ENCODE results near the gene RPS16. TPM values are rescaled to one million over a fixed set of nuclear protein-coding genes. Genes with fewer than 3 reads are reported as not detected.

RPS16 gene
- total and polyA plus RNA-seq, 2 donors (not counting 1 experiment from before 2014, with no cell fraction given), result 3,910 to 6,448 TPM

- CTCF ChIA-PET, result no interaction called here
- H3K27me3 ChIP-seq (replicated peaks in 1 of 4; ENCODE audit: control extremely low read depth in 1 of 4, control insufficient read depth in 3 of 4, insufficient read depth in 4 of 4, low read length in 3 of 4), result no peaks in the 10 kb centered on the region
- no peaks in the 10 kb centered on the region for H3K9me3 ChIP-seq (ENCODE audit: control extremely low read depth in 1 of 3, control insufficient read depth in 2 of 3, insufficient read depth in 1 of 3, low read length in 2 of 3)
- intact Hi-C loops (cut with micrococcal nuclease), result no loop called here
- H3K4me1 ChIP-seq (ENCODE audit: control insufficient read depth in 2 of 2, insufficient read depth in 2 of 2, low read length in 2 of 2), result peaks cover 9 to 20% of the 10 kb centered on the region in 2 donors
- POLR2A ChIA-PET, result no interaction called here
- no peak overlapping the region for H3K27ac ChIP-seq (ENCODE audit: low read length in 2 of 2)
- H3K9ac ChIP-seq (ENCODE audit: low read length), result no peak overlapping the region
- H2AFZ ChIP-seq (ENCODE audit: insufficient read depth, low read depth, low read length, poor library complexity, severe bottlenecking), result no peak overlapping the region
- no peak overlapping the region for H3K4me3 ChIP-seq (ENCODE audit: control extremely low read depth in 1 of 5, extremely low read depth in 1 of 5, insufficient read depth in 1 of 5, low read depth in 2 of 5, low read length in 4 of 5)
- H3K36me3 ChIP-seq (replicated peaks in 1 of 2; ENCODE audit: control extremely low read depth in 1 of 2, control insufficient read depth in 1 of 2, extremely low read depth in 1 of 2, insufficient read depth in 2 of 2, low read length in 1 of 2), result peaks cover 0 to 80% of the 10 kb centered on the region in 2 experiments
- ATAC-seq (ENCODE audit: low read depth) (no peak), DNase-seq (no peak)
- H3K79me2 ChIP-seq (ENCODE audit: control insufficient read depth, insufficient read depth, low read length), result peaks cover 18% of the 10 kb centered on the region
- Mint-ChIP-seq H3K27ac (no peak overlapping the region), H3K9me3 (ENCODE audit: insufficient read depth) (no peaks in the 10 kb centered on the region), H3K4me3 (no peak overlapping the region), H3K4me1 (peaks cover 22% of the 10 kb centered on the region), H3K27me3 (no peaks in the 10 kb centered on the region)
- TF ChIP-seq CTCF (IDR thresholded peaks at IDR 0.05), result no peak
- no peak for TF ChIP-seq EZH2 (IDR thresholded peaks at IDR 0.05; ENCODE audit: borderline replicate concordance, insufficient read depth, low read depth, low read length, poor library complexity, severe bottlenecking)
- peaks cover 9% of the 10 kb centered on the region for H4K20me1 ChIP-seq (ENCODE audit: control insufficient read depth, insufficient read depth, low read length, poor library complexity, severe bottlenecking)
- WGBS (ENCODE audit: insufficient coverage), result 94% methylated on average over 16 of the region's 20 CpGs
- no peak overlapping the region for H3K4me2 ChIP-seq (replicated peaks; ENCODE audit: low read depth, low read length, poor library complexity, severe bottlenecking)
Measured at GRCh38 chr19:39385629-39386411, 49.9 kb downstream of the RPS16 start.

GRCh38 chr19:39384839-39385568, 50.7 kb downstream of the RPS16 start:
- H3K27ac Mint-ChIP-seq, result no peak overlapping the region
- H3K4me2 ChIP-seq (replicated peaks; ENCODE audit: low read depth, low read length, poor library complexity, severe bottlenecking), result no peak overlapping the region
- H3K4me3 ChIP-seq (ENCODE audit: control extremely low read depth in 1 of 5, extremely low read depth in 1 of 5, insufficient read depth in 1 of 5, low read depth in 2 of 5, low read length in 4 of 5), result no peak overlapping the region
- no peak overlapping the region for H2AFZ ChIP-seq (ENCODE audit: insufficient read depth, low read depth, low read length, poor library complexity, severe bottlenecking)
- H3K9ac ChIP-seq (ENCODE audit: low read length), result no peak overlapping the region
- peaks cover 3 to 87% of the 10 kb centered on the region in 2 experiments for H3K36me3 ChIP-seq (replicated peaks in 1 of 2; ENCODE audit: control extremely low read depth in 1 of 2, control insufficient read depth in 1 of 2, extremely low read depth in 1 of 2, insufficient read depth in 2 of 2, low read length in 1 of 2)
- H3K79me2 ChIP-seq (ENCODE audit: control insufficient read depth, insufficient read depth, low read length), result peaks cover 11% of the 10 kb centered on the region
- no peaks in the 10 kb centered on the region for H3K27me3 Mint-ChIP-seq
- H3K27ac ChIP-seq (ENCODE audit: low read length in 2 of 2), result no peak overlapping the region
- H3K4me1 Mint-ChIP-seq, result peaks cover 18% of the 10 kb centered on the region
- H3K9me3 Mint-ChIP-seq (ENCODE audit: insufficient read depth), result no peaks in the 10 kb centered on the region
- H4K20me1 ChIP-seq (ENCODE audit: control insufficient read depth, insufficient read depth, low read length, poor library complexity, severe bottlenecking), result peaks cover 4% of the 10 kb centered on the region
- no peaks in the 10 kb centered on the region for H3K9me3 ChIP-seq (ENCODE audit: control extremely low read depth in 1 of 3, control insufficient read depth in 2 of 3, insufficient read depth in 1 of 3, low read length in 2 of 3)
- H3K4me3 Mint-ChIP-seq, result no peak overlapping the region
- H3K4me1 ChIP-seq (ENCODE audit: control insufficient read depth in 2 of 2, insufficient read depth in 2 of 2, low read length in 2 of 2), result peaks cover 5 to 15% of the 10 kb centered on the region in 2 donors
- WGBS (ENCODE audit: insufficient coverage), result 0% methylated on average over 1 of the region's 9 CpGs
- ATAC-seq (ENCODE audit: low read depth), result no peak
- no peak for TF ChIP-seq EZH2 (IDR thresholded peaks at IDR 0.05; ENCODE audit: borderline replicate concordance, insufficient read depth, low read depth, low read length, poor library complexity, severe bottlenecking)
- no peak for TF ChIP-seq CTCF (IDR thresholded peaks at IDR 0.05)
- no peaks in the 10 kb centered on the region for H3K27me3 ChIP-seq (replicated peaks in 1 of 4; ENCODE audit: control extremely low read depth in 1 of 4, control insufficient read depth in 3 of 4, insufficient read depth in 4 of 4, low read length in 3 of 4)
- intact Hi-C loops (cut with micrococcal nuclease), result no loop called here
- CTCF ChIA-PET, result no interaction called here
- POLR2A ChIA-PET, result interaction anchor here (0.7 kb wide), 1 partner anchor 18 kb away, joined by 5 read pairs; no protein-coding TSS in a partner anchor
- no peak for DNase-seq
